Measurements from ENCODE around the gene DYNLT5.

DNA sequence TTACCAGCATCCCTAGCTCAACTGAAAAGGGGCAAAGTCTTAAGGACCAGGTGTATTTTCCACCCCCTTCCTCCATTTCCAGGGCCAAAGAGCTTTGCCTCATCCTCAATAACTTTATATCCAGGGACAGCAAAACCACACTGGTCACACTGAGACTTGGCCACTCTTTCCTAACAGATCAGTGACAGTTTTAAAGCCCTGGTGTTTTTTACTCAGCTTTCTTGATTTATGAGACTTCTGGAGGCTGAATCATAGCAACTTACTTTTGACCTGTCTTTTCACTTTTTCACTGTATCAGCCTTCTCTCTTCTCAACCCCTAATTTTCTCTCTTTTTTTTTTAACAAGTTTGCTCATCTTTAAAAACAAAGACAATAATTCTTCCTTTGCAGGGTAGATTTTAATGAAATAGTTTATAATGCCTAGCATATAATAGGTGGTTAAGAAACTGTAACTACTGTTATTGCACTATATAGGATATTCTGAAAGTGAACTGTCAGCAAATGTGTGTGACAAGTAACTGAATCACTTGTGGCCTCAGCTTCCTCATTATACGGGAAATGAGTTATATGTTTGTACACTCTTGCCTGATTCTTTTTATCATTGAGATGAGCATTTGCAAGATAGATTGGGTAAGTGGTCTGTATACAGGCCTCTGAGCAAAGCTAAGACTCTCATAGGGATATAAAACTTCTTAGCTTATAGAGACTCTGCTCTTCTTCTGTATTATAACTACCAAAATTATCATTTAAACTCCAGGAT is 19.7 kb upstream of the DYNLT5 start:
- TF ChIP-seq CTCF (IDR thresholded peaks at IDR 0.05): no peak
- TF ChIP-seq POLR2A (IDR thresholded peaks at IDR 0.05): no peak
